SU-DHL-6 (cell line): ENCODE results near the gene ITIH4.

Experiments used
- H2AFZ ChIP-seq: fragments of 200-600 bp; sonication (generic); 2 replicates; pipeline ENCODE4 v1.6.1; 2014; ENCODE audit warnings: low read depth, mild to moderate bottlenecking, moderate library complexity, mixed read lengths, antibody characterized with exemption, low read length; ENCODE audit not compliant: severe bottlenecking
- H3F3A ChIP-seq: fragments of 200-600 bp; shearing (Covaris generic); 2 replicates; pipeline ENCODE4 v1.6.0; 2016; ENCODE audit warnings: antibody characterized with exemption, mild to moderate bottlenecking; ENCODE audit not compliant: insufficient read depth
- H3K27ac ChIP-seq: fragments of 200-600 bp; sonication (generic); 2 replicates; pipeline ENCODE4 v1.5.1; 2016; ENCODE audit warnings: low read depth, mild to moderate bottlenecking, low read length, moderate library complexity, mixed read lengths
- H3K27me3 ChIP-seq: fragments of 200-600 bp; sonication (generic), shearing (Covaris generic); 2 replicates; pipeline ENCODE4 v1.6.0; 2014; ENCODE audit warnings: mild to moderate bottlenecking, low read length
- H3K36me3 ChIP-seq: fragments of 200-600 bp; sonication (generic); 2 replicates; pipeline ENCODE4 v1.6.1; 2014; ENCODE audit warnings: mild to moderate bottlenecking, low read length, mixed read lengths
- H3K4me2 ChIP-seq: fragments of 300-600, 200-600 bp; shearing (Covaris generic), sonication (generic); 2 replicates; pipeline ENCODE4 v1.6.0; 2014; ENCODE audit warnings: low read length, low read depth, mild to moderate bottlenecking; ENCODE audit not compliant: poor library complexity, severe bottlenecking
- H3K4me3 ChIP-seq: fragments of 200-600 bp; sonication (generic); 2 replicates; pipeline ENCODE4 v1.5.1; 2014; ENCODE audit warnings: antibody characterized with exemption, low read length, mild to moderate bottlenecking, mixed read lengths; ENCODE audit not compliant: insufficient read depth, poor library complexity, severe bottlenecking
- H3K79me2 ChIP-seq: fragments of 200-600 bp; sonication (generic); 2 replicates; pipeline ENCODE4 v1.6.1; 2014; ENCODE audit warnings: mild to moderate bottlenecking, low read length, moderate library complexity; ENCODE audit not compliant: insufficient read depth
- H3K9ac ChIP-seq: fragments of 200-600 bp; sonication (generic); 2 replicates; pipeline ENCODE4 v1.7.0; 2014; ENCODE audit warnings: mild to moderate bottlenecking, low read length
- H3K9me2 ChIP-seq: fragments of 200-600 bp; sonication (generic); replicated peaks from 2 replicates; pipeline ENCODE4 v1.6.1; 2014; ENCODE audit warnings: low read length; ENCODE audit not compliant: insufficient read depth
- H3K9me3 ChIP-seq: fragments of 200-600 bp; sonication (generic); 2 replicates; pipeline ENCODE4 v1.6.1; 2014; ENCODE audit warnings: low read length, mixed read lengths; ENCODE audit not compliant: insufficient read depth
- H4K20me1 ChIP-seq: fragments of 200-600 bp; sonication (generic); 2 replicates; pipeline ENCODE4 v1.6.1; 2014; ENCODE audit warnings: low read depth, mild to moderate bottlenecking, antibody characterized with exemption, low read length, moderate library complexity, mixed read lengths
- EZH2phosphoT487 ChIP-seq: fragments of 200-600 bp; sonication (generic), shearing (Covaris generic); conservative IDR thresholded peaks from 2 replicates; pipeline ENCODE4 v1.6.1; 2018; ENCODE audit warnings: mild to moderate bottlenecking, antibody characterized with exemption, low read length, moderate library complexity, mixed read lengths
- TF ChIP-seq, protein P1 (sequence below): fragments of 200-600 bp; sonication (generic); IDR thresholded peaks from one replicate; pipeline ENCODE4 v1.5.1; 2017; ENCODE audit warnings: antibody characterized with exemption, mild to moderate bottlenecking, low read length, moderate library complexity; ENCODE audit not compliant: insufficient read depth, poor library complexity, severe bottlenecking

ITIH4 gene

DNA sequence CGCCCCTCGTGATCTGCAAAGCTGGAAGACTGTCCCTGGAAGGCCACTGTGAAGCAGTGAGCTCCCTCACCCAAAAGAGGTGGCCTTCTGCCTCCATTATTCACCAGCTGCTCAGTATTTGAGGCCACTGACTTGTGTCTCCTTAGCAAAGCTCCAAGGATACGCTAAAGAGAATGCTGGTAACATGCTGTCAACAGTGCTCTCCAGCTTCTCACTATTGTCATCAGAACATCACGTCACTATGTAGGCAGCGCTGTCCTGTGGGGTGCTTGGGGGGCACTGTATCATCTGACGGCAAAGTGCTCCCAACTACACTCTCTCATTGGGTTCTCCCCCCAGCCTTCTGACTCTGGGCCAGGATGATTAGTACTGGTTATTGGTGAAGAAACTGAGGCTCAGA, 14.3 kb downstream of the ITIH4 start:
- no peak overlapping the region for H3K9ac ChIP-seq
- H3K4me2 ChIP-seq = no peak overlapping the region
- no peak overlapping the region for H3K4me3 ChIP-seq
- no peaks in the 10 kb centered on the region for H3K9me3 ChIP-seq
- H3K27me3 ChIP-seq = no peaks in the 10 kb centered on the region
- no peaks in the 10 kb centered on the region for H3K79me2 ChIP-seq
- no peak overlapping the region for H3K27ac ChIP-seq
- no peak for TF ChIP-seq EZH2phosphoT487
- TF ChIP-seq, protein P1, sequence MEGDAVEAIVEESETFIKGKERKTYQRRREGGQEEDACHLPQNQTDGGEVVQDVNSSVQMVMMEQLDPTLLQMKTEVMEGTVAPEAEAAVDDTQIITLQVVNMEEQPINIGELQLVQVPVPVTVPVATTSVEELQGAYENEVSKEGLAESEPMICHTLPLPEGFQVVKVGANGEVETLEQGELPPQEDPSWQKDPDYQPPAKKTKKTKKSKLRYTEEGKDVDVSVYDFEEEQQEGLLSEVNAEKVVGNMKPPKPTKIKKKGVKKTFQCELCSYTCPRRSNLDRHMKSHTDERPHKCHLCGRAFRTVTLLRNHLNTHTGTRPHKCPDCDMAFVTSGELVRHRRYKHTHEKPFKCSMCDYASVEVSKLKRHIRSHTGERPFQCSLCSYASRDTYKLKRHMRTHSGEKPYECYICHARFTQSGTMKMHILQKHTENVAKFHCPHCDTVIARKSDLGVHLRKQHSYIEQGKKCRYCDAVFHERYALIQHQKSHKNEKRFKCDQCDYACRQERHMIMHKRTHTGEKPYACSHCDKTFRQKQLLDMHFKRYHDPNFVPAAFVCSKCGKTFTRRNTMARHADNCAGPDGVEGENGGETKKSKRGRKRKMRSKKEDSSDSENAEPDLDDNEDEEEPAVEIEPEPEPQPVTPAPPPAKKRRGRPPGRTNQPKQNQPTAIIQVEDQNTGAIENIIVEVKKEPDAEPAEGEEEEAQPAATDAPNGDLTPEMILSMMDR = no peak
- H4K20me1 ChIP-seq = no peaks in the 10 kb centered on the region
- H3F3A ChIP-seq = no peaks in the 10 kb centered on the region
- H3K9me2 ChIP-seq = no peaks in the 10 kb centered on the region
- H2AFZ ChIP-seq = no peak overlapping the region
- no peaks in the 10 kb centered on the region for H3K36me3 ChIP-seq

GRCh38 chr3:52813810-52814209, 16.7 kb downstream of the ITIH4 start:
- Histone ChIP-seq H4K20me1 (no peaks in the 10 kb centered on the region), H3K9me3 (no peaks in the 10 kb centered on the region), H3K4me3 (no peak overlapping the region), H3K79me2 (no peaks in the 10 kb centered on the region), H3K9ac (no peak overlapping the region), H3K9me2 (no peaks in the 10 kb centered on the region), H2AFZ (no peak overlapping the region), H3K27ac (no peak overlapping the region), H3K4me2 (no peak overlapping the region), H3K36me3 (no peaks in the 10 kb centered on the region), H3K27me3 (no peaks in the 10 kb centered on the region), H3F3A (no peaks in the 10 kb centered on the region)
- no peak for TF ChIP-seq EZH2phosphoT487
- TF ChIP-seq, protein P1 = no peak

DNA sequence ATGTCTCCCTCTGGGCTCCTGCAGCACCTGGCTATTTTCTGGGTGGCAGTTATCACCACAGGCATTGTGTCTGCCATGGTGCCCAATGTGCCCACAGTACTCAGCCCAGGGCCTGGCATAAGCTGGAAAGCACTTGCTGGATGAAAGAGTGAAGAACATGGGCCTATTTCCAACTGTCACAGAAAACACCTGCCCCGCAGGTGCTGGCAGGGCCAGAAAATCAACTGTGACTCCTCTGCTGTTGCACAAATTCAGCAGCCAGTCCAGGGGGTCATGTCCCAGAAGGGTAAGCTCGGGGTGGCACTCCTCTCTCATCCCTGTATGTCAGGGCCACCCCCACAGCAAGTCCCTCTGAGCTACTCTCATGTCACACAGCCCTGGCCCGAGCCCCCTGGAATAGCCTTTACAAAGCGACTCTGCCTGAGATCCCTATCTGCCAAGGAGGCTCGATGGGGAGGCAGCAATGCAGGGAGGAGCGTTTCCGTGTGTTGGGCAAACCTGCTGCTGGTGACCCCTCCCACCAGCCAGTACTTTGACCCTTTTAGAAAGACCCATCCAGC, 18.9 kb downstream of the ITIH4 start:
- TF ChIP-seq, protein P1 = no peak
- TF ChIP-seq EZH2phosphoT487 = no peak
- H3K4me2 ChIP-seq = no peak overlapping the region
- H3K9me2 ChIP-seq = no peaks in the 10 kb centered on the region

DNA sequence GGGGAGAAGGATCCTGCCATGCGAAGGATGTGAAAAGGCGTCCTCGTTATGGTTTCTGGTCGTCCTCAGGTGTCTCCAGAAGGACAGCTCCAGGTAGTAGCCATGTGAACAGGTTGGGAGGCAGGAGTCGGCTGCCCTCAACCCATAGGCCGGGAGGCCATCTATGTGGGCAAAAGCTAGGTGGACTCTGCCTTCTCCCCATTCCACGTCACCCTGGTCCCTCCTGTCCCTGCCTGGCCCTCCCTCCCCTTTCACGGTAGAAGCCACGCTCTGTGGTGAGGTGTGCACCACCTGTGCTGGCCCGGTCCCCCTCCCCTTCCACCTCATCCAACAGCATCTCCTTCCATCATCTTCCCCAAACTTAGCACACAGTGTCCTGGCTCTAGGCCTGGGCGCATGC, 19.5 kb downstream of the ITIH4 start:
- Histone ChIP-seq H3F3A (no peaks in the 10 kb centered on the region), H3K79me2 (no peaks in the 10 kb centered on the region), H3K9me3 (no peaks in the 10 kb centered on the region), H2AFZ (no peak overlapping the region), H3K36me3 (no peaks in the 10 kb centered on the region), H3K4me2 (no peak overlapping the region), H3K27me3 (no peaks in the 10 kb centered on the region), H3K4me3 (no peak overlapping the region), H3K9me2 (no peaks in the 10 kb centered on the region), H3K27ac (no peak overlapping the region), H3K9ac (no peak overlapping the region), H4K20me1 (no peaks in the 10 kb centered on the region)
- TF ChIP-seq, protein P1 = no peak
- TF ChIP-seq EZH2phosphoT487 = no peak

More for the DNA sequence above, 18.9 kb downstream of the ITIH4 start:
- no peak overlapping the region for H3K9ac ChIP-seq
- H3K79me2 ChIP-seq = no peaks in the 10 kb centered on the region
- no peak overlapping the region for H3K4me3 ChIP-seq
- no peak overlapping the region for H2AFZ ChIP-seq
- no peaks in the 10 kb centered on the region for H3F3A ChIP-seq
- H4K20me1 ChIP-seq = no peaks in the 10 kb centered on the region
- H3K36me3 ChIP-seq = no peaks in the 10 kb centered on the region
- H3K27ac ChIP-seq = no peak overlapping the region
- no peaks in the 10 kb centered on the region for H3K27me3 ChIP-seq
- no peaks in the 10 kb centered on the region for H3K9me3 ChIP-seq
